IMR-90 (cell line): ENCODE data around the gene GSTT4.

Source experiments
- CEBPB ChIP-seq: IDR thresholded peaks from 2 replicates; pipeline ENCODE4 v1.6.1; 2012; ENCODE audit warnings: low read depth, low read length, improper control_type of control experiment
- CHD1 ChIP-seq: IDR thresholded peaks from 2 replicates; pipeline ENCODE4 v1.6.1; 2012; ENCODE audit warnings: low read depth, low read length, improper control_type of control experiment
- CTCF ChIP-seq: conservative IDR thresholded peaks from 2 replicates; pipeline ENCODE4 v1.5.1; 2012; ENCODE audit warnings: mild to moderate bottlenecking, low read depth, low read length, improper control_type of control experiment
- ELK1 ChIP-seq: fragments of 150-350 bp; IDR thresholded peaks from 2 replicates; pipeline ENCODE4 v1.6.1; 2016; ENCODE audit warnings: low read depth, mild to moderate bottlenecking, low read length, moderate library complexity, borderline replicate concordance
- FOS ChIP-seq: fragments of 150-350 bp; IDR thresholded peaks from 2 replicates; pipeline ENCODE4 v1.6.1; 2016; ENCODE audit warnings: low read depth, low read length
- MAFK ChIP-seq: IDR thresholded peaks from 2 replicates; pipeline ENCODE4 v1.6.1; 2012; ENCODE audit warnings: low read depth, low read length, improper control_type of control experiment
- MAZ ChIP-seq: IDR thresholded peaks from 2 replicates; pipeline ENCODE4 v1.6.1; 2012; ENCODE audit warnings: low read depth, mild to moderate bottlenecking, low read length, improper control_type of control experiment, moderate library complexity, borderline replicate concordance
- POLR2A ChIP-seq: IDR thresholded peaks from 2 replicates; pipeline ENCODE4 v1.6.1; 2012; ENCODE audit warnings: mild to moderate bottlenecking, low read depth, low read length
- RAD21 ChIP-seq: IDR thresholded peaks from 2 replicates; pipeline ENCODE4 v1.6.1; 2012; ENCODE audit warnings: low read length, improper control_type of control experiment
- RCOR1 ChIP-seq: IDR thresholded peaks from 2 replicates; pipeline ENCODE4 v1.6.1; 2012; ENCODE audit warnings: mild to moderate bottlenecking, low read length, improper control_type of control experiment; ENCODE audit not compliant: insufficient replicate concordance
- RFX5 ChIP-seq: IDR thresholded peaks from 2 replicates; pipeline ENCODE4 v1.8.0; 2012; ENCODE audit warnings: low read depth, mild to moderate bottlenecking, low read length, moderate library complexity
- SMC3 ChIP-seq: fragments of 150-350 bp; IDR thresholded peaks from 2 replicates; pipeline ENCODE4 v1.6.1; 2016; ENCODE audit warnings: low read depth, mild to moderate bottlenecking, antibody characterized with exemption, low read length, moderate library complexity
- USF2 ChIP-seq: fragments of 150-350 bp; IDR thresholded peaks from 2 replicates; pipeline ENCODE4 v1.6.1; 2017; ENCODE audit warnings: mild to moderate bottlenecking, antibody characterized with exemption, low read length, low read depth

- TF ChIP-seq CTCF (no peak), RAD21 (no peak), POLR2A (no peak), CEBPB (no peak), RCOR1 (no peak), FOS (no peak), MAFK (no peak), CHD1 (no peak), USF2 (no peak), SMC3 (no peak), ELK1 (no peak), MAZ (no peak), RFX5 (no peak)
These were observed 4.2 kb upstream of the GSTT4 start for GRCh38 chr22:24009227-24010017.
